A673 (cell line): ENCODE data around the gene AMOT. TPM values are rescaled to one million over a fixed set of nuclear protein-coding genes. Genes with fewer than 3 reads are reported as not detected.

Source experiments
- BruUV-seq: library from RNA; stranded (reverse); fragments of 400-500 nt; replicated peaks from 2 replicates; lab custom pipeline; 2021; lab: Mats Ljungman, UMichigan
- CTCF ChIA-PET: fragments of 300-600 bp; sonication (Branson Sonifier 250); formaldehyde crosslinking; loops from one replicate; lab custom pipeline; 2022; ENCODE audit warnings: antibody characterized with exemption; lab: Charles Lee
- POLR2A ChIA-PET: fragments of 300-600 bp; sonication (Branson Sonifier 250); formaldehyde crosslinking; loops from one replicate; lab custom pipeline; 2022; ENCODE audit warnings: antibody characterized with exemption; ENCODE audit not compliant: low non-redundant PET; lab: Charles Lee
- DNase-seq: peaks from one replicate; pipeline ENCODE4 v3.0.0-alpha.2; 2015; ENCODE audit warnings: low spot score
- H3K27ac ChIP-seq: fragments of 200-600 bp; sonication (generic); 2 replicates; pipeline ENCODE4 v1.5.1; 2016; ENCODE audit warnings: mixed run types, low read depth, mild to moderate bottlenecking, mixed read lengths, antibody characterized with exemption, low read length; ENCODE audit not compliant: poor library complexity, severe bottlenecking
- H3K27me3 ChIP-seq: fragments of 200-600 bp; sonication (generic); replicated peaks from 2 replicates; pipeline ENCODE4 v1.6.1; 2017; ENCODE audit warnings: mixed run types, low read depth, mild to moderate bottlenecking, mixed read lengths, antibody characterized with exemption, low read length; ENCODE audit not compliant: insufficient read depth, poor library complexity
- H3K36me3 ChIP-seq: fragments of 200-600 bp; sonication (generic); 2 replicates; pipeline ENCODE4 v1.6.1; 2016; ENCODE audit warnings: mixed run types, mild to moderate bottlenecking, mixed read lengths, antibody characterized with exemption, low read length; ENCODE audit not compliant: insufficient read depth, poor library complexity, severe bottlenecking
- H3K4me1 ChIP-seq: fragments of 200-600 bp; sonication (generic); 2 replicates; pipeline ENCODE4 v1.6.1; 2017; ENCODE audit warnings: mixed run types, mild to moderate bottlenecking, mixed read lengths, antibody characterized with exemption, low read length; ENCODE audit not compliant: insufficient read depth, poor library complexity, severe bottlenecking
- H3K4me3 ChIP-seq: fragments of 200-600 bp; sonication (generic); 2 replicates; pipeline ENCODE4 v1.5.1; 2016; ENCODE audit warnings: low read depth, mixed run types, mild to moderate bottlenecking, mixed read lengths, low read length; ENCODE audit not compliant: poor library complexity, severe bottlenecking
- H3K9me3 ChIP-seq: fragments of 200-600 bp; sonication (generic); 2 replicates; pipeline ENCODE4 v1.6.1; 2016; ENCODE audit warnings: mixed run types, low read depth, mild to moderate bottlenecking, mixed read lengths, antibody characterized with exemption, low read length; ENCODE audit not compliant: poor library complexity, severe bottlenecking
- EZH2 ChIP-seq: fragments of 200-600 bp; sonication (generic); IDR thresholded peaks from 2 replicates; pipeline ENCODE4 v1.6.1; 2017; ENCODE audit warnings: borderline replicate concordance, low read depth, mild to moderate bottlenecking, mixed read lengths, antibody characterized with exemption, low read length; ENCODE audit not compliant: poor library complexity, severe bottlenecking
- intact Hi-C: fragments of 100-400 bp; cut with micrococcal nuclease; formaldehyde crosslinking; loops from one replicate; pipeline ENCODE4 v1.10.0; 2022; ENCODE audit not compliant: unreplicated experiment
- total RNA-seq: library from RNA; stranded (reverse); gene quantifications from 2 replicates; pipeline ENCODE4 v1.2.3, GENCODE V29; 2021
- TF ChIP-seq, protein P1 (sequence below): fragments of 300-800, 200-600 bp; sonication (generic); conservative IDR thresholded peaks from 2 replicates; pipeline ENCODE4 v1.5.1; 2017; ENCODE audit warnings: low read depth, mild to moderate bottlenecking, antibody characterized with exemption, low read length, moderate library complexity, mixed read lengths

The AMOT gene
- total RNA-seq, 1 experiment from 2014 or later, result 2.6 TPM

DNA sequence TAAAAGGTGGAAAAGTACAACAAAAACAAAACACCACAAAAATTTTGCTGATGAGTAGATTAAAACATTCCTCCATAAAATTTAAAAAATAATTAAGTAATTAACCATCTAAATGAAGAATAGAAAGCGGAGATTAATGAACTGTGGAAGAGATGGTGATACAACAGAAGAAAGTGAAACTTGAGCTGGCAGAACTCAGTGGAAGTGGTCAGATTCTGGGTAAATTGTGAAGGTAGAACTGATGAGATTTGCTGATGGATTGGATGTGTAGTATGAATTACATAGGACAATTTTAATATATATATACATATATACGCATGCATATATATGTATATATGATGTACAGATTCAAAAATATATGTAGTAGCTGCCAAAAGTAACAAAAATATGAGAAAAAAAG is 73.9 kb downstream of the AMOT start:
- Histone ChIP-seq H3K27me3 (no peaks in the 10 kb centered on the region), H3K36me3 (no peaks in the 10 kb centered on the region), H3K4me3 (no peak overlapping the region), H3K27ac (no peak overlapping the region), H3K9me3 (no peaks in the 10 kb centered on the region), H3K4me1 (no peaks in the 10 kb centered on the region)
- ChIA-PET CTCF (no interaction called here), POLR2A (no interaction called here)
- intact Hi-C loops, result no loop called here
- no TSS peak for BruUV-seq
- TF ChIP-seq EZH2, result no peak
- TF ChIP-seq, protein P1, sequence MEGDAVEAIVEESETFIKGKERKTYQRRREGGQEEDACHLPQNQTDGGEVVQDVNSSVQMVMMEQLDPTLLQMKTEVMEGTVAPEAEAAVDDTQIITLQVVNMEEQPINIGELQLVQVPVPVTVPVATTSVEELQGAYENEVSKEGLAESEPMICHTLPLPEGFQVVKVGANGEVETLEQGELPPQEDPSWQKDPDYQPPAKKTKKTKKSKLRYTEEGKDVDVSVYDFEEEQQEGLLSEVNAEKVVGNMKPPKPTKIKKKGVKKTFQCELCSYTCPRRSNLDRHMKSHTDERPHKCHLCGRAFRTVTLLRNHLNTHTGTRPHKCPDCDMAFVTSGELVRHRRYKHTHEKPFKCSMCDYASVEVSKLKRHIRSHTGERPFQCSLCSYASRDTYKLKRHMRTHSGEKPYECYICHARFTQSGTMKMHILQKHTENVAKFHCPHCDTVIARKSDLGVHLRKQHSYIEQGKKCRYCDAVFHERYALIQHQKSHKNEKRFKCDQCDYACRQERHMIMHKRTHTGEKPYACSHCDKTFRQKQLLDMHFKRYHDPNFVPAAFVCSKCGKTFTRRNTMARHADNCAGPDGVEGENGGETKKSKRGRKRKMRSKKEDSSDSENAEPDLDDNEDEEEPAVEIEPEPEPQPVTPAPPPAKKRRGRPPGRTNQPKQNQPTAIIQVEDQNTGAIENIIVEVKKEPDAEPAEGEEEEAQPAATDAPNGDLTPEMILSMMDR, result no peak
- no peak for DNase-seq

- Histone ChIP-seq H3K27me3 (peaks cover 5% of the 10 kb centered on the region), H3K9me3 (no peaks in the 10 kb centered on the region), H3K4me3 (no peak overlapping the region), H3K4me1 (no peaks in the 10 kb centered on the region), H3K36me3 (no peaks in the 10 kb centered on the region), H3K27ac (no peak overlapping the region)
- no TSS peak for BruUV-seq
- intact Hi-C loops, result no loop called here
- no peak for DNase-seq
- TF ChIP-seq, protein P1, result no peak
- no peak for TF ChIP-seq EZH2
- ChIA-PET CTCF (no interaction called here), POLR2A (no interaction called here)
These were observed 79.1 kb downstream of the AMOT start for GRCh38 chrX:112761242-112762207.

GRCh38 chrX:112760697-112761096 is 79.9 kb downstream of the AMOT start:
- no peak for DNase-seq
- H3K27ac ChIP-seq, result no peak overlapping the region
- H3K27me3 ChIP-seq, result peaks cover 5% of the 10 kb centered on the region
- no peaks in the 10 kb centered on the region for H3K4me1 ChIP-seq
- H3K36me3 ChIP-seq, result no peaks in the 10 kb centered on the region
- no peaks in the 10 kb centered on the region for H3K9me3 ChIP-seq
- POLR2A ChIA-PET, result no interaction called here
- CTCF ChIA-PET, result no interaction called here
- intact Hi-C loops, result no loop called here
- no peak overlapping the region for H3K4me3 ChIP-seq
- no TSS peak for BruUV-seq
- no peak for TF ChIP-seq EZH2
- TF ChIP-seq, protein P1, result no peak
